WTC11 (cell line): ENCODE measurements around the gene P3R3URF.

Experiments used
- CBFB ChIP-seq: sonication (generic); formaldehyde crosslinking; IDR thresholded peaks from 2 replicates; pipeline ENCODE4 v1.8.1; 2022; ENCODE audit warnings: mild to moderate bottlenecking, low read depth, missing genetic modification reagents
- EMX1 ChIP-seq: fragments of 250-450 bp; sonication (Bioruptor Pico); IDR thresholded peaks from 2 replicates; pipeline ENCODE4 v1.8.0; 2021; ENCODE audit warnings: mild to moderate bottlenecking
- SP1 ChIP-seq: sonication (generic); formaldehyde crosslinking; conservative IDR thresholded peaks from 2 replicates; pipeline ENCODE4 v1.8.1; 2022; ENCODE audit warnings: missing genetic modification reagents
- ZNF671 ChIP-seq: fragments of 250-450 bp; sonication (Bioruptor Pico); IDR thresholded peaks from 2 replicates; pipeline ENCODE4 v1.8.0; 2021; ENCODE audit warnings: mild to moderate bottlenecking
- ZSCAN18 ChIP-seq: fragments of 250-450 bp; sonication (Bioruptor Pico); IDR thresholded peaks from 2 replicates; pipeline ENCODE4 v2.1.2; 2022; ENCODE audit warnings: mild to moderate bottlenecking, moderate library complexity
- TF ChIP-seq, protein P1 (sequence below): fragments of 200-600 bp; IDR thresholded peaks from 2 replicates; pipeline ENCODE4 v1.8.0; 2022; ENCODE audit warnings: antibody characterized with exemption
- TF ChIP-seq, protein P2 (sequence below): sonication (generic); formaldehyde crosslinking; IDR thresholded peaks from 2 replicates; pipeline ENCODE4 v1.8.1; 2022; ENCODE audit warnings: low read depth, missing genetic modification reagents, borderline replicate concordance

DNA sequence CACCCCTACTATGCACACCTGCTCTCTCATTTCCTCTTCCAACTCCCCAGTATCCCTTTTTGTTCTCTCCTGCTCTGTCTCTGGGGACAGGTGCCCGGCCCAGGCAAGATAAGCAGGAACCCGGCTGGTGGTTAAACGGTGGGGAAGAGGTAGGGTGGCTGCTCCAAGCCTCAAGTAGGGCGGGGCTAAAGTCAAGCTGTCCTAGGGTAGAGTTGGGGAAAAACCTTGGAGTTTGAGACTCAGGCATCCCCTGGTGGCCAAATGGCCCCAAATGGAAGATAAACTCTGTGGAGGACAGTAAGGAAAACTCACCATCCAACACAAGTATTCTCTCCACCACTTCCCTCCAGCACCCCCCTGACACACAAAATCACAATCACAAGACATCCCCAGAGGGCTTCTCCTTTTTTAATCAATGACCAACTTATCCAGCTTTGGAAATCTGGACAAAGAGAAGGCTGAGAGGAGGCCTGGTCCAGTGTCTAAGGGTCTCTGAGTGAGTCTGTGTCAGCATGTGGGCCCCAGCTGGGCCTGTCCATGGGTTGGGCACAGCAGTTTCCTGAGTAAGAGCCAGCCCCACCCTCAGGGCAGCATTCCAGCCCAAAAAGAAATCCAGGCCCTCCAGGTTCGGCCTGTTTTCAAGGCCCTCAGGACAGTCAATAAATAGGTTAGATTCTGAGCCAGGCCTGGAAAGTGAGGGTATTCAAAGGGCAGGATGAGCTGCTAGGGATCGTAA, 12.2 kb upstream of the P3R3URF start:
- TF ChIP-seq, protein P1, sequence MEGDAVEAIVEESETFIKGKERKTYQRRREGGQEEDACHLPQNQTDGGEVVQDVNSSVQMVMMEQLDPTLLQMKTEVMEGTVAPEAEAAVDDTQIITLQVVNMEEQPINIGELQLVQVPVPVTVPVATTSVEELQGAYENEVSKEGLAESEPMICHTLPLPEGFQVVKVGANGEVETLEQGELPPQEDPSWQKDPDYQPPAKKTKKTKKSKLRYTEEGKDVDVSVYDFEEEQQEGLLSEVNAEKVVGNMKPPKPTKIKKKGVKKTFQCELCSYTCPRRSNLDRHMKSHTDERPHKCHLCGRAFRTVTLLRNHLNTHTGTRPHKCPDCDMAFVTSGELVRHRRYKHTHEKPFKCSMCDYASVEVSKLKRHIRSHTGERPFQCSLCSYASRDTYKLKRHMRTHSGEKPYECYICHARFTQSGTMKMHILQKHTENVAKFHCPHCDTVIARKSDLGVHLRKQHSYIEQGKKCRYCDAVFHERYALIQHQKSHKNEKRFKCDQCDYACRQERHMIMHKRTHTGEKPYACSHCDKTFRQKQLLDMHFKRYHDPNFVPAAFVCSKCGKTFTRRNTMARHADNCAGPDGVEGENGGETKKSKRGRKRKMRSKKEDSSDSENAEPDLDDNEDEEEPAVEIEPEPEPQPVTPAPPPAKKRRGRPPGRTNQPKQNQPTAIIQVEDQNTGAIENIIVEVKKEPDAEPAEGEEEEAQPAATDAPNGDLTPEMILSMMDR = no peak
- TF ChIP-seq ZNF671 (CRISPR knock-in tag) (no peak), EMX1 (CRISPR knock-in tag) (no peak), ZSCAN18 (CRISPR knock-in tag) (no peak), SP1 (CRISPR knock-in tag) (no peak), CBFB (CRISPR knock-in tag) (no peak)
- TF ChIP-seq, protein P2, sequence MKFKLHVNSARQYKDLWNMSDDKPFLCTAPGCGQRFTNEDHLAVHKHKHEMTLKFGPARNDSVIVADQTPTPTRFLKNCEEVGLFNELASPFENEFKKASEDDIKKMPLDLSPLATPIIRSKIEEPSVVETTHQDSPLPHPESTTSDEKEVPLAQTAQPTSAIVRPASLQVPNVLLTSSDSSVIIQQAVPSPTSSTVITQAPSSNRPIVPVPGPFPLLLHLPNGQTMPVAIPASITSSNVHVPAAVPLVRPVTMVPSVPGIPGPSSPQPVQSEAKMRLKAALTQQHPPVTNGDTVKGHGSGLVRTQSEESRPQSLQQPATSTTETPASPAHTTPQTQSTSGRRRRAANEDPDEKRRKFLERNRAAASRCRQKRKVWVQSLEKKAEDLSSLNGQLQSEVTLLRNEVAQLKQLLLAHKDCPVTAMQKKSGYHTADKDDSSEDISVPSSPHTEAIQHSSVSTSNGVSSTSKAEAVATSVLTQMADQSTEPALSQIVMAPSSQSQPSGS = no peak
